ENCODE measurements around the gene BABAM2. TPM values are rescaled to one million over a fixed set of nuclear protein-coding genes. Genes with fewer than 3 reads are reported as not detected.
A peak's percentile ranks its signal among the peaks of the same experiment; 100 is the strongest.

BABAM2 gene
- total and polyA plus RNA-seq, 2 of the 4 experiments (the other 2 are of a cell fraction), result 20.9 to 23.1 TPM

GRCh38 chr2:28155627-28156026 lies 265.1 kb downstream of the BABAM2 start:
- no peaks in the 10 kb centered on the region for H3K79me1 ChIP-seq (ENCODE audit: low read depth in 1 of 2, low read length in 2 of 2)
- no peaks in the 10 kb centered on the region for H3K36me3 ChIP-seq (ENCODE audit: control insufficient read depth, insufficient read depth, low read length)
- no peak overlapping the region for H2BK120ac ChIP-seq (ENCODE audit: low read depth, low read length)
- H2BK15ac ChIP-seq (ENCODE audit: low read depth, low read length), result no peak overlapping the region
- no peak overlapping the region for H4K8ac ChIP-seq (ENCODE audit: low read depth in 2 of 2, low read length in 2 of 2)
- dilution Hi-C loops (cut with HindIII; ENCODE audit: low sequenced_read_pairs, unreplicated experiment) (no loop called here), intact Hi-C loops (cut with micrococcal nuclease) (no loop called here), in situ Hi-C loops (cut with MboI; ENCODE audit: low sequenced_read_pairs) (no loop called here)
- no peak overlapping the region for H4K91ac ChIP-seq (ENCODE audit: insufficient read depth, low read depth, low read length)
- no peak overlapping the region for H2BK5ac ChIP-seq (ENCODE audit: low read depth, low read length, poor library complexity, severe bottlenecking)
- no peak overlapping the region for H3K23ac ChIP-seq (ENCODE audit: low read depth, low read length)
- H3K9me3 ChIP-seq (ENCODE audit: control insufficient read depth, insufficient read depth, low read length), result peaks cover 6% of the 10 kb centered on the region
- H3K4me3 ChIP-seq (ENCODE audit: insufficient read depth, low read depth, low read length), result no peak overlapping the region
- POLR2A ChIA-PET (ENCODE audit: unreplicated experiment), result no interaction called here
- no peak for DNase-seq
- no peak overlapping the region for H2AFZ ChIP-seq (replicated peaks; ENCODE audit: low read length, poor library complexity)
- no peak overlapping the region for H3K4me2 ChIP-seq (ENCODE audit: low read depth, low read length)
- no peaks in the 10 kb centered on the region for H3K27me3 ChIP-seq (ENCODE audit: control insufficient read depth, insufficient read depth, low read length)
- no peak overlapping the region for H3K56ac ChIP-seq (ENCODE audit: extremely low read depth, insufficient read depth, low read length)
- no peak overlapping the region for H2AK5ac ChIP-seq (ENCODE audit: low read depth, low read length)
- H3K9ac ChIP-seq (ENCODE audit: low read depth, low read length), result no peak overlapping the region
- H3K9me1 ChIP-seq (ENCODE audit: insufficient read depth, low read length), result no peaks in the 10 kb centered on the region
- H2AK9ac ChIP-seq (replicated peaks; ENCODE audit: low read depth, low read length, poor library complexity), result no peak overlapping the region
- WGBS, 2 experiments (ENCODE audit: extremely low coverage in 2 of 2, insufficient read length in 1 of 2), result no CpG with 5 or more reads among the region's 1 CpG
- no peak overlapping the region for H4K5ac ChIP-seq (ENCODE audit: low read depth, low read length)
- peak; percentile 35 for TF ChIP-seq SMC3 (IDR thresholded peaks at IDR 0.05; ENCODE audit: low read depth, low read length)
- no peak for TF ChIP-seq POLR2A (IDR thresholded peaks at IDR 0.05; ENCODE audit: low read depth, low read length)
- peak; percentile 36; the same call in 1 of the 2 replicates for TF ChIP-seq RAD21 (IDR thresholded peaks at IDR 0.05; ENCODE audit: low read length)
- TF ChIP-seq CHD1 (IDR thresholded peaks at IDR 0.05; ENCODE audit: low read depth, low read length), result no peak
- TF ChIP-seq CTCF (conservative IDR thresholded peaks at IDR 0.05; ENCODE audit: low read depth, low read length), result 0 out of 2 replicates have a peak, but pooled peaks have one; percentile 30
- no peak overlapping the region for H3K14ac ChIP-seq (replicated peaks; ENCODE audit: low read depth, low read length)
- no peak overlapping the region for H3K27ac ChIP-seq (ENCODE audit: insufficient read depth, low read length)
- peaks cover 3% of the 10 kb centered on the region; the same call in 1 of the 2 replicates for H3K4me1 ChIP-seq (ENCODE audit: control insufficient read depth, insufficient read depth, low read length)
- no peak overlapping the region for H2BK20ac ChIP-seq (ENCODE audit: low read depth, low read length)
- CTCF ChIA-PET, result no interaction called here
- ATAC-seq (ENCODE audit: low read depth), result no peak
- no TSS peak for BruUV-seq (replicated peaks)
- H3K18ac ChIP-seq (ENCODE audit: low read depth, low read length), result no peak overlapping the region
- H4K20me1 ChIP-seq (ENCODE audit: insufficient read depth, low read length), result no peaks in the 10 kb centered on the region
- no peak overlapping the region for H3K4ac ChIP-seq (ENCODE audit: low read depth, low read length)
